ENCODE data around the gene CNKSR2. TPM values are rescaled to one million over a fixed set of nuclear protein-coding genes. Genes with fewer than 3 reads are reported as not detected.

Gene CNKSR2
- total RNA-seq, 1 donor, result 0.99 TPM

- no peak for TF ChIP-seq CTCF (IDR thresholded peaks at IDR 0.05; ENCODE audit: insufficient read depth, low read length)
- no peak for DNase-seq (ENCODE audit: low read depth)
- no peak overlapping the region for H3K4me3 ChIP-seq (ENCODE audit: low read depth, low read length)
Observed at GRCh38 chrX:21394792-21395191, 20.6 kb downstream of the CNKSR2 start.

GRCh38 chrX:21398426-21398825, 24.2 kb downstream of the CNKSR2 start:
- no peak overlapping the region for H3K4me3 ChIP-seq (ENCODE audit: low read depth, low read length)
- no peak for TF ChIP-seq CTCF (IDR thresholded peaks at IDR 0.05; ENCODE audit: insufficient read depth, low read length)
- DNase-seq (ENCODE audit: low read depth), result no peak

- H3K4me3 ChIP-seq (ENCODE audit: low read depth, low read length), result no peak overlapping the region
- no peak for DNase-seq (ENCODE audit: low read depth)
- no peak for TF ChIP-seq CTCF (IDR thresholded peaks at IDR 0.05; ENCODE audit: insufficient read depth, low read length)
Observed at GRCh38 chrX:21400408-21401121, 26.3 kb downstream of the CNKSR2 start.

- no peak overlapping the region for H3K4me3 ChIP-seq (ENCODE audit: low read depth, low read length)
- no peak for TF ChIP-seq CTCF (IDR thresholded peaks at IDR 0.05; ENCODE audit: insufficient read depth, low read length)
- peak; percentile 28 for DNase-seq (ENCODE audit: low read depth)
Observed at GRCh38 chrX:21408307-21408706, 34.1 kb downstream of the CNKSR2 start.

GRCh38 chrX:21408788-21409187, 34.6 kb downstream of the CNKSR2 start:
- no peak for TF ChIP-seq CTCF (IDR thresholded peaks at IDR 0.05; ENCODE audit: insufficient read depth, low read length)
- no peak overlapping the region for H3K4me3 ChIP-seq (ENCODE audit: low read depth, low read length)
- DNase-seq (ENCODE audit: low read depth), result peak; percentile 25

- H3K4me3 ChIP-seq (ENCODE audit: low read depth, low read length), result no peak overlapping the region
- peak; percentile 15 for DNase-seq (ENCODE audit: low read depth)
- TF ChIP-seq CTCF (IDR thresholded peaks at IDR 0.05; ENCODE audit: insufficient read depth, low read length), result no peak
Observed at GRCh38 chrX:21412029-21412428, 37.8 kb downstream of the CNKSR2 start.

GRCh38 chrX:21412883-21413282, 38.7 kb downstream of the CNKSR2 start:
- DNase-seq (ENCODE audit: low read depth), result peak; percentile 35
- H3K4me3 ChIP-seq (ENCODE audit: low read depth, low read length), result no peak overlapping the region
- TF ChIP-seq CTCF (IDR thresholded peaks at IDR 0.05; ENCODE audit: insufficient read depth, low read length), result no peak
